Mammary epithelial cell (primary cell): ENCODE results near the gene PERM1.

Source experiments
- CTCF ChIP-seq, 2 donors: IDR thresholded peaks in 1 of 2; conservative IDR thresholded peaks in 1 of 2; 2 replicates each; pipeline ENCODE4 v1.5.1; 2011 to 2012; ENCODE audit warnings: inconsistent platforms in 2 of 2, low read length in 2 of 2, mild to moderate bottlenecking in 2 of 2, control low read depth in 1 of 2, low read depth in 1 of 2; ENCODE audit not compliant: insufficient read depth in 1 of 2; ENCODE audit errors: extremely low read depth in 1 of 2
- EZH2 ChIP-seq: IDR thresholded peaks from 2 replicates; pipeline ENCODE4 v1.6.1; 2012; ENCODE audit warnings: low read length, inconsistent platforms, borderline replicate concordance

GRCh38 chr1:962381-963300, 19.3 kb downstream of the PERM1 start:
- TF ChIP-seq CTCF (conservative IDR thresholded peaks at IDR 0.05 in 1 of 2, IDR thresholded peaks at IDR 0.05 in 1 of 2; ENCODE audit: extremely low read depth in 1 of 2, insufficient read depth in 1 of 2, low read depth in 1 of 2, low read length in 2 of 2), result no peak
- no peak for TF ChIP-seq EZH2
